ENCODE data around the gene AMPD3.
A peak's percentile ranks its signal among the peaks of the same experiment; 100 is the strongest.

Gene AMPD3

GRCh38 chr11:10540915-10541560 lies 86.0 kb downstream of the AMPD3 start, which contains the start of gene RNF141:
TSS of gene RNF141 (minus strand) at chr11:10541187. CDS start at chr11:10534158, 7,029 bp downstream.
- peak; percentile 95 to 97 for DNase-seq

- no peak for DNase-seq
These were observed 86.5 kb downstream of the AMPD3 start for GRCh38 chr11:10541561-10541930.

GRCh38 chr11:10542776-10543175 lies 87.7 kb downstream of the AMPD3 start:
- no peak for DNase-seq

GRCh38 chr11:10543782-10544181 lies 88.7 kb downstream of the AMPD3 start:
- DNase-seq: no peak

GRCh38 chr11:10544491-10545465 lies 89.7 kb downstream of the AMPD3 start:
- DNase-seq: no peak

GRCh38 chr11:10550503-10551289 lies 95.6 kb downstream of the AMPD3 start:
- no peak for DNase-seq

- no peak for DNase-seq
These were observed 96.2 kb downstream of the AMPD3 start for GRCh38 chr11:10551290-10551592.

GRCh38 chr11:10551845-10552352 lies 96.8 kb downstream of the AMPD3 start:
- DNase-seq: no peak

- no peak for DNase-seq
These were observed 101.5 kb downstream of the AMPD3 start for GRCh38 chr11:10556590-10556989.
